PC-3 (cell line): ENCODE results near the gene ARHGAP24. TPM values are rescaled to one million over a fixed set of nuclear protein-coding genes. Genes with fewer than 3 reads are reported as not detected.
A peak's percentile ranks its signal among the peaks of the same experiment; 100 is the strongest.

Experiments used
- ATAC-seq: fragments of 200-7000 bp; cut with Tn5 transposase; 2 replicates; pipeline ENCODE4 v1.9.1; 2020; ENCODE audit warnings: mild to moderate bottlenecking, moderate library complexity
- BruUV-seq: library from RNA; stranded (reverse); fragments of 400-500 nt; replicated peaks from 2 replicates; lab custom pipeline; 2021; lab: Mats Ljungman, UMichigan
- CTCF ChIA-PET: fragments of 300-600 bp; sonication (Branson Sonifier 250); formaldehyde crosslinking; loops from one replicate; lab custom pipeline; 2022; ENCODE audit warnings: antibody characterized with exemption; lab: Charles Lee
- POLR2A ChIA-PET: fragments of 300-600 bp; sonication (Branson Sonifier 250); formaldehyde crosslinking; loops from one replicate; lab custom pipeline; 2022; ENCODE audit warnings: antibody characterized with exemption; ENCODE audit not compliant: unreplicated experiment; lab: Charles Lee
- DNase-seq: peaks from one replicate; pipeline ENCODE4 v3.0.0-alpha.2; 2015
- H2AFZ ChIP-seq: fragments of 300-600 bp; sonication (generic); 2 replicates; pipeline ENCODE4 v1.6.0; 2016; ENCODE audit warnings: antibody characterized with exemption, low read length
- H3F3A ChIP-seq: fragments of 300-600 bp; sonication (generic); one replicate; pipeline ENCODE4 v1.6.0; 2017; ENCODE audit warnings: antibody characterized with exemption, low read length, control low read depth, mild to moderate bottlenecking; ENCODE audit not compliant: unreplicated experiment
- H3K27ac ChIP-seq: fragments of 300-600 bp; sonication (generic); 2 replicates; pipeline ENCODE4 v1.5.1; 2016; ENCODE audit warnings: mild to moderate bottlenecking, low read length
- H3K27me3 ChIP-seq: fragments of 300-600 bp; sonication (generic); 2 replicates; pipeline ENCODE4 v1.6.1; 2016; ENCODE audit warnings: low read length, mixed read lengths
- H3K36me3 ChIP-seq: fragments of 300-600 bp; sonication (generic); 2 replicates; pipeline ENCODE4 v1.6.1; 2016; ENCODE audit warnings: low read depth, mixed run types, low read length, mixed read lengths
- H3K4me1 ChIP-seq: fragments of 300-600 bp; sonication (generic); 2 replicates; pipeline ENCODE4 v1.5.1; 2016; ENCODE audit warnings: low read length; ENCODE audit not compliant: insufficient read depth
- H3K4me2 ChIP-seq: fragments of 300-600 bp; sonication (generic); 2 replicates; pipeline ENCODE4 v1.6.0; 2016; ENCODE audit warnings: low read length
- H3K4me3 ChIP-seq: fragments of 300-600 bp; sonication (generic); 2 replicates; pipeline ENCODE4 v1.5.1; 2016; ENCODE audit warnings: mild to moderate bottlenecking, low read length, mixed read lengths
- H3K79me2 ChIP-seq: fragments of 300-600 bp; sonication (generic); 2 replicates; pipeline ENCODE4 v1.6.1; 2017; ENCODE audit warnings: low read length, mixed read lengths
- H3K9ac ChIP-seq: fragments of 300-600 bp; sonication (generic); 2 replicates; pipeline ENCODE4 v1.6.0; 2016; ENCODE audit warnings: mild to moderate bottlenecking, low read length
- H3K9me2 ChIP-seq: fragments of 300-600 bp; sonication (generic); replicated peaks from 2 replicates; pipeline ENCODE4 v1.6.1; 2016; ENCODE audit warnings: mixed run types, low read length, mixed read lengths
- H3K9me3 ChIP-seq: fragments of 300-600 bp; sonication (generic); 2 replicates; pipeline ENCODE4 v1.6.1; 2016; ENCODE audit warnings: low read length, mixed read lengths
- H4K20me1 ChIP-seq: fragments of 300-600 bp; sonication (generic); 2 replicates; pipeline ENCODE4 v1.6.1; 2016; ENCODE audit warnings: low read length, mixed read lengths
- CTCF ChIP-seq: fragments of 300-600 bp; sonication (generic); conservative IDR thresholded peaks from 2 replicates; pipeline ENCODE4 v1.5.1; 2017; ENCODE audit warnings: antibody characterized with exemption, low read depth, mild to moderate bottlenecking, low read length
- EZH2 ChIP-seq: fragments of 300-600 bp; sonication (generic); IDR thresholded peaks from one replicate; pipeline ENCODE4 v1.6.1; 2017; ENCODE audit warnings: antibody characterized with exemption, mild to moderate bottlenecking, low read length; ENCODE audit not compliant: unreplicated experiment
- EZH2phosphoT487 ChIP-seq: fragments of 300-600 bp; sonication (generic); IDR thresholded peaks from 2 replicates; pipeline ENCODE4 v1.6.1; 2018; ENCODE audit warnings: mild to moderate bottlenecking, antibody characterized with exemption, low read length, borderline replicate concordance
- intact Hi-C: fragments of 100-400 bp; cut with micrococcal nuclease; formaldehyde crosslinking; loops from 2 replicates; pipeline ENCODE4 v1.9.0; 2023
- total RNA-seq: library from RNA; depleted of rRNA; stranded (reverse); fragments of >200 nt; gene quantifications from 2 replicates; pipeline ENCODE4 v1.2.3, GENCODE V29; 2014

The ARHGAP24 gene
- total RNA-seq, 1 experiment from 2014 or later = 7.4 TPM

GRCh38 chr4:85966373-85966772, 491.4 kb downstream of the ARHGAP24 start:
- intact Hi-C loops = loop anchor here (5.0 kb wide), 1 partner anchor 419 kb away; no protein-coding TSS in a partner anchor
- no peak for TF ChIP-seq CTCF
- no peak for DNase-seq
- no peak overlapping the region for H3K4me2 ChIP-seq
- peaks cover 23% of the 10 kb centered on the region for H3K4me1 ChIP-seq
- no peaks in the 10 kb centered on the region for H3K27me3 ChIP-seq
- ChIA-PET CTCF (no interaction called here), POLR2A (no interaction called here)
- H2AFZ ChIP-seq = no peak overlapping the region
- H3K4me3 ChIP-seq = no peak overlapping the region
- H4K20me1 ChIP-seq = no peaks in the 10 kb centered on the region
- H3K9ac ChIP-seq = no peak overlapping the region
- no peak for ATAC-seq
- H3K36me3 ChIP-seq = no peaks in the 10 kb centered on the region
- H3K27ac ChIP-seq = no peak overlapping the region
- no peaks in the 10 kb centered on the region for H3K9me2 ChIP-seq
- no peaks in the 10 kb centered on the region for H3K9me3 ChIP-seq
- BruUV-seq = no TSS peak
- no peaks in the 10 kb centered on the region for H3K79me2 ChIP-seq
- no peaks in the 10 kb centered on the region for H3F3A ChIP-seq

- TF ChIP-seq CTCF (no peak), EZH2phosphoT487 (no peak), EZH2 (no peak)
- Histone ChIP-seq H3K4me1 (peaks cover 23% of the 10 kb centered on the region), H3K27ac (no peak overlapping the region), H3K27me3 (no peaks in the 10 kb centered on the region), H3F3A (no peaks in the 10 kb centered on the region), H3K9ac (no peak overlapping the region), H3K4me2 (no peak overlapping the region), H3K9me2 (no peaks in the 10 kb centered on the region), H4K20me1 (no peaks in the 10 kb centered on the region), H3K79me2 (no peaks in the 10 kb centered on the region), H2AFZ (no peak overlapping the region), H3K9me3 (no peaks in the 10 kb centered on the region), H3K4me3 (no peak overlapping the region), H3K36me3 (no peaks in the 10 kb centered on the region)
- ChIA-PET POLR2A (no interaction called here), CTCF (no interaction called here)
- intact Hi-C loops = loop anchor here (2.0 to 5.0 kb wide), 3 partner anchors 141 to 421 kb away; no protein-coding TSS in a partner anchor
- ATAC-seq (no peak), DNase-seq (no peak)
- BruUV-seq = no TSS peak
Measured at GRCh38 chr4:85967872-85968271, 492.9 kb downstream of the ARHGAP24 start.

GRCh38 chr4:85968945-85969819, 494.2 kb downstream of the ARHGAP24 start:
- H3K27me3 ChIP-seq = no peaks in the 10 kb centered on the region
- no peak overlapping the region for H3K4me3 ChIP-seq
- H4K20me1 ChIP-seq = no peaks in the 10 kb centered on the region
- H3K79me2 ChIP-seq = no peaks in the 10 kb centered on the region
- CTCF ChIA-PET = interaction anchor here (0.6 to 1.7 kb wide), 4 partner anchors 139 to 316 kb away, joined by 3 to 11 read pairs (median 4); no protein-coding TSS in a partner anchor
- peak; percentile 96 for ATAC-seq
- no TSS peak for BruUV-seq
- no peaks in the 10 kb centered on the region for H3K36me3 ChIP-seq
- DNase-seq = peak; percentile 81
- H3K9ac ChIP-seq = no peak overlapping the region; the same call in 1 of the 2 replicates
- H3F3A ChIP-seq = no peaks in the 10 kb centered on the region
- peak overlapping the region; percentile 54 for H3K27ac ChIP-seq
- H3K4me2 ChIP-seq = peak overlapping the region; percentile 53
- POLR2A ChIA-PET = interaction anchor here (0.6 kb wide), 1 partner anchor 680 kb away, joined by 3 read pairs; no protein-coding TSS in a partner anchor
- no peak overlapping the region for H2AFZ ChIP-seq
- H3K4me1 ChIP-seq = peaks cover 23% of the 10 kb centered on the region
- intact Hi-C loops = loop anchor here (1.0 to 5.0 kb wide), 5 partner anchors 75 to 422 kb away; no protein-coding TSS in a partner anchor
- no peaks in the 10 kb centered on the region for H3K9me3 ChIP-seq
- no peak for TF ChIP-seq EZH2
- peak; percentile 74 for TF ChIP-seq CTCF
- no peaks in the 10 kb centered on the region for H3K9me2 ChIP-seq
